HG03135 (cell line): Measurements from ENCODE around the gene METTL9.
"Not testable (repeated sequence)": the region's sequence is repeated elsewhere in the genome, so short reads cannot be mapped to it uniquely, and the experiment has no call there.

ENCODE experiments used
- ATAC-seq: cut with Tn5 transposase; IDR thresholded peaks from one replicate; pipeline ENCODE4 v1.9.1; 2021; ENCODE audit warnings: mild to moderate bottlenecking, moderate library complexity; ENCODE audit not compliant: unreplicated experiment

METTL9 gene

DNA sequence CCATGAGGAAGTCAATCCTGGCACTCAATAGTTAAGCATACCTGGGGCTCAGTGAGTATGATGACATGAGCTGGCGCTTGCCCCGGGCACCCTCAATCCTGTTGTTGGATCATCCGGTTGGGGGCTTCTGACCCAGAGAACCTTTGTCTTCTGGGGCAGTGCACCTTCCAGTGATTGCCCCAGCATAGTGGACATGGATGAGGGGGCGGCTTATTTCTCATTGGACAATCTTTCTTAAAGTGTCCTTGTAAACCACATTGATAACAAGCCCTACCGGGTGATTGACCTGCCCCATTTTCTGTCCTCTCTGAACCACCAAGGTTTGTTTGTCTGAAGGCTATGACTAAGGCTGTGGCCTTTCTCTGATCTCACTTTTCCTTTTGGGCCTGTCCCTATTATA lies 34.8 kb downstream of the METTL9 start:
- ATAC-seq: no peak

DNA sequence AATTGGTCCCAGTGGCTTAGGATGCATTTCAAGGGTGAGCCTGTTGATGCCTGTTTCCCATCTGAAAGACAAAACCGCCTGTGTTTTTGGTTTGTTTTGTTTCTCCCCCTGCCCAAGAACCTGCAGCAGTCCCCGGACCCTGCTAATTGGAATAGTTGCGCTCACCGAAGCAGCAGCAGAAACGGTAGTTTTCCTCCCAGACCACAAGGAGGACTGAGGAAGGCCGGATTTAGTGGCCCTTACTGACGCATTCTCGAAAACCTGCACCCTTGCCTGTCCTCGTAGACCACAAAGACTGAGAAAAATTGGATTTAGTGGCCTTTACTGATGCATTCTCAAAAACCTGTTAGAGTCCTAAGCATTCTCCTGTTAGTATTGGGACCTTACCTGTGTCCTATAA lies 36.3 kb downstream of the METTL9 start:
- not testable (repeated sequence) for ATAC-seq

DNA sequence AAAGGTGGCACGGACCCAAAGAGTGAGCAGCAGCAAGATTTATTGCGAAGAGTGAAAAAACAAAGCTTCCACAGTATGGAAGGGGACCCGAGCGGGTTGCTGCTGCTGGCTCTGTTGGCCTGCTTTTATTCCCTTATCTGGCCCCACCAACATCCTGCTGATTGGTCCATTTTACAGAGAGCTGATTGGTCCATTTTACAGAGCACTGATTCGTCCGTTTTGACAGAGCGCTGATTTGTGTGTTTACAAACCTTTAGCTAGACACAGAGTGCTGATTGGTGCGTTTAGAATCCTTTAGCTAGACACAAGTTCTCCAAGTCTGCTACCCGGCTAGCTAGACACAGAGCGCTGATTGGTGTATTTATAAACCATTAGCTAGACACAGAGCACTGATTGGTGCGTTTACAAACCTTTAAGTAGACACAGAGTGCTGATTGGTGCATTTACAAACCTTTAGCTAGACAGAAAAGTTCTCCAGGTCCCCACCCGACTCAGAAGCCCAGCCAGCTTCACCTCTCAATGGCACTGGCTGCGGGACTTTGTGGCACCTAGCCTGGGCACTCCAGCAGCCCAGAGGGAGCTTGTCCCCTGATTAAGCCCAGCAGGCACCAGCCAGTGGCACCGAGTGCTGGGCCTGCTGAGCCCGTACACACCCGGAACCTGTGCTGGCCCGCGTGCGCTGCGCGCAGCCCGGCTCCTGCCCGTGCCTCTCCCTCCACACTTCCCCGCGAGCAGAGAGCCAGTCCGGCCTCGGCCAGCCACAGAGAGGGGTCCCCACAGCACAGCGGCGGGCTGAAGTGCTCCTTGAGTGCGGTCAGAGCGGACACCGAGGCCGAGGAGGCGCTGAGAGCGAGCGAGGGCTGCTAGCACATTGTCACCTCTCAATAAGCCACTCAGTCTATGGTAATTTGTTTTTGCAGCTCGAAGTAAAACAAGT lies 37.9 kb downstream of the METTL9 start:
- ATAC-seq: no peak

DNA sequence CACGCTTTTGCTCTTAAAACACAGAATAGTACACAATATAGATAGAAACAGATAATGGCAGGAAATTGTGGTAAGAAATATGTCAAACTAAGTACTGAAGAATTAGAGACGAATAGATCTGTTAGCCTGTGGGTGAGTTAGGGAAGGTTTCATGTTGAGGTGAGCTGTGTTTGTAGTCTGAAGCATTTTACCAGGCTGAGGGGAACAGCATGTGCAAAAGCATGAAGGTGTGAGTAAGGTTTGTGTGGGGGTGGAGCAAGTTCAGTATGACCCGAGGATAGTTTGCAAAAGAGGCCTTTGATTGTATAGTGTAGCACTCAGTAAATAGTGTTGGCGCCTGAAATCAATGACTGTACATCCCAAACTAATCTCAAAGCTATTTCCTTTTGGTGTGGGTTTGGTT lies 39.2 kb downstream of the METTL9 start:
- ATAC-seq: no peak

DNA sequence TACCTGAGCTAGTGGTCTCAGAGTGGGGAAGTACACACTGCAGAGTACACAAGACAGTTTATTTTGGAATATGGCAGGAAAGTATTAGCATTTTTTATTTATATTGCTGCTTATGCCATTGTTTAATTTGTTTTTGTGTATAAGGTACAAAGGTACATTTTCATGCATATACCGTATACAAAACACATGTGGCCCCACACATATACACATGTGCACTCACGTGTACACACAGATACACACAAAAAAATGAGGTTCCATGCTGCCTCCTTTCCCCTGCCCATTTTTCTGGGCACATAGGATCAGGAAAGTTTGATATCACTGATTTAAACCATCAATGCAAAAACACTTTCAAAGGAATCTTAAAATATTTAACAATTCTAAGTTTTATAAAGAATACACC lies 40.1 kb downstream of the METTL9 start:
- no peak for ATAC-seq

DNA sequence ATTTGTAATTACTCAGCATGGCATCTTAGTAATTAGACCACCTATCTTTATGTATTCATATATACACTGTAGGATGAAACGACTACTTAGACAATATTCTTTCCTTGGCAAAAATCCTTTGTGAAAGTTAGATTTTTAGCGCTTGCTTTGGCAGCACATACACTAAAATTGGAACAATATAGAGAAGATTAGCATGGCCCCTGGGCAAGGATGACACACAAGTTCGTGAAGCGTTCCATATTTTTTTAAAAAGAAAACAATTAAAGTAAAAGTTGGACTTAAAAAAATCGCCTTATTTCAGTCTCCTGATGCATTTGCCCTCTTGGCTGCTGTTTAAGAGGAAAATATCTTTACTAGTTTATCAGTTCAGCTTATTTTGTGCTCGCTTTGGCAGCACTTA lies 42.5 kb downstream of the METTL9 start:
- no peak for ATAC-seq

DNA sequence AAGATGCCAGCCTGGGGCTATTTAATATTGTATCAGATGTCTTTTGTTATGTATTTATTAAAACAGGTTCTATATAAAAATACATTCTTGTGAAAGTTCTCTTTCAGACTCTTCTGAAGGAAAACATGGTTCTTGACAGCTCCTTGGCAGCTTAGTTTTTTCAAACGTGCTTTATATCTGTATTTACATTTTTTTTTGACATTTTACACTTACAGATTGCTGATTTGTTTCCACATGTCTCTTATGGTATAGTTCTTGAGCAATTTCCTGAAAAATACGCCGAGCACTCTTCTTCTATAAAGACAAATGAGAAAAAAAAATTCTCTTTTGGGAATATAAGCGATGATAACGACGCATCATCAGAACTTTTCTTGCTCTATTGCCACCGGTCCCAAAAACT lies 43.5 kb downstream of the METTL9 start:
- no peak for ATAC-seq

DNA sequence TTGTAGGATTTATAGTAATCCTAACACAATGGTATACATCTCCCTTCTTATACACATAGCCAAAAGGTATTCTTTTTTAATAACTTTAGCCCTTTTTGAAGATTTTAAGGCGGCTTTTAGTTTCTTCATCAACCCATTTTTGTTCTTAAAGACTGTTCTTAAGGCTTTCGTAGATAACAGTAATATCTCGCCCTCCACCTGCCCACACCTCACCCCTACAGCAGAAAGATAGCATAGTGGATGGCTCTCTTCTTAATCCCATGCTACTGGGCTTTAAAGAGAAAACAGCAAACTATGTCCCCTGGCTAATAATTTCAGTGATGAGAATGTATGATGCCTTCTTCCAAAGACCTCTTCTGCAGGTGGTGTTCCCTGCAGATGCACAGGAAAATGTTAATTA lies 44.4 kb downstream of the METTL9 start:
- ATAC-seq: no peak

DNA sequence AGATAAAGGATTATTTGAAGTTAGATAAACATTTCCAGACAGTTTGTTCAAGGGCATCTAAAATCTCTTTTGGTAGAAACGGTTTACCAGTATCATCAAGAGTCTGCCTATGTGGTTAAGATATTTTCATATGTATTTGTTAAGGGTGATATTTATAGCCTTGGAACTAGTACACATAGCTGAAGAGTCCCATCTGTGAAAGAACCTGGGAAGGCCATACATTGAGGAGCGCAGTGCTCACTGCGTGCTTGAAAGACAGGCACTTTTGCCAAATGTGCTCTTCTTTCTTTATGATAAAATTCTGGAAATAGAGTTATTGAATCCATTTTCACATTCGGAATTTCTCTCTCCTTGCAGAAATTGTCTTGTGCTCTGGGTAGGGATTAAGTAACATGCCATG lies 45.3 kb downstream of the METTL9 start:
- ATAC-seq: no peak

DNA sequence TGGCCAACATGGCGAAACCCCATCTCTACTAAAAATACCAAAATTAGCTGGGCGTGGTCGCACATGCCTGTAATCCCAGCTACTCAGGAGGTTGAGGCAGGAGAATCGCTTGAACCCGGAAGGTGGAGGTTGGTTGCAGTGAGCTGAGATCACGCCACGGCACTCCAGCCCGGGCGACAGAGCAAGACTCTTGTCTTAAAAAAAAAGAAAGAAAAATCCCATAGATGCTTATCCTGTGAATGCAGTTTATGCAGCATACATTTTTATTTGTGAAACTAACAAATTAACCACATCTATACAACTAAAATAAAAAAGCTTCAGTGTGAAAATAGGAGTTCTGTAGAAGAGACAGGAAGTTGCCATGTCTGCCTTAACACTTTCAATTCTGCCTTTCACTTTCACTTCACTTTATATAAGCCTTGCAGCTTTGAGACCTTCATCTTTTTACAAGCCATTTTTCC lies 45.9 kb downstream of the METTL9 start:
- peak; percentile 43 for ATAC-seq

DNA sequence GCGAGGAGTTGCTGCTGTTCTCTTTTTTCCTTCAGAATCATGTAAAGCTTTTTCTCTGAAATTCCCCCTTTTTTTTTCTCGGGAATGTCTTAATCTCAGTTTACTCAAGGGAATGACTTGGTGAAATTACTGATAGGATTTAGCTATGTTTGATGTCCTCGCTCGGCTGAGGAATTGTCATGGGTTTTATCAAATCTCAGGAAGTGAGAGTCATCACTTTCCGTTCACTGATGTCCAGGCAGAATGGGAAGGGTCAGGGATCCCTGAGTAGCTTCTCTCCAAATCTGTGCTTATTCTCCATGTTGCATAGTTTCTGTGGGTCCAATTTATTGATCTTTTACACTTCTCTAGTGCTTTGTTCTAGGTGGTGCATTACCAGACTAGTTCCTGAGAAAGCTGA lies 46.7 kb downstream of the METTL9 start:
- ATAC-seq: no peak

DNA sequence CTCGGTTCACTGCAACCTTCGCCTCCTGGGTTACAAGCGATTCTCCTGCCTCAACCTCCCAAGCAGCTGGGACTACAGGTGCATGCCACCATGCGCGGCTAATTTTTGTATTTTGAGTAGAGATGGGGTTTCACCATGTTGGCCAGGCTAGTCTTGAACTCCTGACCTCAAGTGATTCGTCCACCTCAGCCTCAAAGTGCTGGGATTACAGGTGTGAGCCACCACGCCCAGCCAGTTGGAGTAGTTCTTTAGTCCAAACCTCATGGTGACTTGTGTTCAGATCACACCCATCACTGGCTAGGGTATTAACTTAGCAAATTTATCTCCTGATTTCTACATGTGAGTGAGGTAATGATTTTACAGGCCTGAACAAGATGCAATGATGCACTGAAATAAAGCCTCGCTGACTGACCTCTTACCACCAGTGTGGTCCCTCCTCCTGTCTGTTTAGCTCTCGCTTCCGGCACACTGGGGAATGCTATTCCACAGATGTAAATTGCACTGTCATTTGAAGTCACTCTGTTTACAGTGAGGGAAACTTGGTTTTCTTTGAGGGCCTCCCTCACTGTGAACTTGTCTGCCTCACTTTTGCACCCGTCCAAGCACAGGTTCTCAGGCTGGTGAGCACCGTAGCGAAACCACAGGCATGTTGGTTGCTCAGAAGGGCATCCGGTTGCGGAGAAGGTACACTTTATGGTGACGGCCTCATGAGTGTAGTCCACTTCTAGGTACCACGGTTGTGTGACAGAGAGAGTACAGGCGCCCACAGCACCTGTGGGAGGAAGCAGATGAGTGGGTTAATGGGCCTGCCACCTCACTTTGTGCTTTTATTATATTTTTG lies 47.6 kb downstream of the METTL9 start:
- ATAC-seq: peak; percentile 77

DNA sequence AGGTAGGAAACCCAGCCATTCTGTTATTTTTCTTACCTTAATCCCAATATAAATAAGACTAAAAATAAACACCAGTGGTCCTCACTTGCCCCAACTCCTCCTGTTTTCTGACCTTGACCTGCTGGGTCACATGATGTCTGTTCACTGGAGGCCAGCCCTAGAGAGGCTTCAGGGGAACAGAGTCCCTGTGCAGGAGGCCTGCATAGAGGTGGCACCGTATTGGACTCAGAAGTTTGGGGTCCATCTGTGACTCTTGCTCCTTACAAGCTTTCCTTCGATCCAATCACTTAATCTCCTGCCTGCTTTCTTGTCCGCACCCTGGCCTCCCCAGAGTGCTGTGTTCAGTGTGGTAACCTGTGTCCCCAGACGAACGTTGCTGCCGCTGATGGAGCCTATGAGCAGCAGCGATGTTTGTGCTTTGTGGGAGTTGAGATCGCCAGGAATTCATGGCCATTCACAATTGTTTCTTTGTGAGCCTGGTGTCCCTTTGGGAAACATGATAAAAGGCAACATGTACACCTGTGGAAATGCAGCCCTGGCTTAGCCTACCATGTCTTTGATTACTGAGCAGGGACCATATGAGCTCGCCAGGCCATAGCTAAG lies 48.3 kb downstream of the METTL9 start:
- peak; percentile 11 for ATAC-seq

DNA sequence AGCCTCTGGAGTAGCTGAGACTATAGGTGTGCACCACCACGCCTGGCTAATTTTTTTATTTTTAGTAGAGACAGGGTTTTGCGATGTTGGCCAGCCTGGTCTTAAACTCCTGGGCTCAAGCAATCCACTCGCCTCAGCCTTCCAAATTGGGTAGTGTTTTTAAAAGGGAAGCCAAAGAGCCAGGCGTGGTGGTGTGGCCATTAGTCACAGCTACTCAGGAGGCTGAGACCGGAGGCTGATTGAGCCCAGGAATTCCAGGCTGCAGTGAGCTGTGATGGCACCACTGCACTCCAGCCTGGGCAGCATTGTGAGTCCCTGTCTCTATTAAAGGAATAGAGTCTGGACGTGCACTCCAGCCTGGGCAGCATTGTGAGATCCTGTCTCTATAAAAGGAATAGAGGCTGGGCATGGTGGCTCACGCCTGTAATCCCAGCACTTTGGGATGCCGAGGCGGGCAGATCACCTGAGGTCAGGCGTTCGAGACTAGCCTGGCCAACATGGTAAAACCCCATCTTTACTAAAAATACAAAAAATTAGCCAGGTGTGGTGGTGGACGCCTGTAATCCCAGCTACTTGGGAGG lies 50.5 kb downstream of the METTL9 start:
- not testable (repeated sequence) for ATAC-seq

DNA sequence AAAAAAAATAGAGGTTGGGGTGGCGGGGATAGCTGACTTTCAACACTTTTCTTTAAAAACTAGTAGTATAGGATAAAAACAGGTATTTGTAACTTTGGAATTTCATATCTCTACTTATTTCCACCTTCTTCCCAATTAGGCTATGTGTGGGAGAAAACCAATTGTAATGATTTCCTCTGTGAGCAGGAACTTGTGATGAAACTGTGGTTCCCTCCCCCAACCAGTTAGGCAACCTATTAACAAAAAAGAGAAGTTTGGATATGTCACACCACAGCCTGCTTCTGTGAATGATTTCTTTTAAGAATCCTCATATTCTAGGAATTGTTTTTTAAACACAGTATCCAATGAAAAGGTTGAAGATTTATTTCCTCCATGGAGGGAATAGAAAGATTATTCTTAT lies 51.1 kb downstream of the METTL9 start:
- ATAC-seq: no peak

DNA sequence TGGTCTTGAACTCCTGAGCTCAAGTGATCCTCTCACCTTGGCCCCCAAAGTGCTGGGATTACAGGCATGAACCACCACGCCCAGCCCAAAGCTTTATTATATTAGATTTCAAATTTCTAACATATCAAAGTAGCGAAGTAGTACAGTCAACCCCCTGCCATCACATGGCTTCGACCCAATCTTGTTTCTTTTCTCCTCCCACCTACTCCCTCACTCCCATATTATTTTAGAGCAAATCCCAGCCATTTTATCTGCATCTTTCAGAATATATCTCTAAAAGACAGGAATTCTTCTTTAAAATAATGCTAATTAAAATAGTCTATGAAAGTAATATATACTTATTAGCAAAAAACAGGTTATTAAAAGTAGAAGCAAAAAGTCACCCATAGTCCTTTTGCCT lies 52.1 kb downstream of the METTL9 start:
- ATAC-seq: no peak

DNA sequence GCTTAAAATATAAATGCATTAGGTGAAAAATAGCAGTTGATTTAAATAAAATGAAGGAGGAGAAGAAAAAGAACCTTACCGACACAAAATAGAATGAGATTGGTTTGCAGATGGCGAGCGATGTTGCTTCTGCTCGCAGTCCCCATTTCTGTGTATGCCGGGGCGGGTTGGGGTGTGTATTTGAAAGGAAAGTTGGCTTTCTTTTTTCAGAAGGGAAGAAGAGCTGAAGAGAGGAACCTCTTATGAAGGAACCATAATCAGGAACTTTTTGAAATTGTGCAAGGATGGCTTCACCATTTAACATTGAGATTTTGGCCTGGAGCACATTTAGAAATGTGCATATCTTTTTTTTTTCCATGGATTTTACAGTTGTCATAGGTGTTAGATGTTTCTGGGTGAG lies 53.1 kb downstream of the METTL9 start, which contains the start of gene IGSF6:
IGSF6 (minus strand) TSS at position 156 of the 400 bp plus-strand sequence; CDS start at position 146, 10 bp downstream.
- no peak for ATAC-seq

DNA sequence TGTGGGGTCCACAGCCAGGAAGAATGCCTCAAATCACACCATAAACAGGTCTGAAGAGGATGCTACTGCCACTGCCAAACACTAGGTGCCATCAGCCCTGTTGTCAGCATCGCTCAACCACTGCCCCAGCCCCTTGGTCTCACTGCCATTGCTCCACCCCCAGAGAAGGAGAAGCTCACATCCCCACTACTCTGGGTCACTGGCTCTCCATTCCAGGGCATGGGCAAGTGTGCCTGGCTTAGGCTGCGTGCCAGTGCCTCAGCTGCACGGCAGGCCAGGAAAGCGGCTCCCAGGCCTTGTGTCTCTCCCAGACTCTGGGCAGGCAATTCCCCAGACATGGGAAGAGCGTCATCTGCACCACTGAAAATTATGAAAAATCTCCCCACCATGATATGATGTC lies 54.2 kb downstream of the METTL9 start:
- ATAC-seq: no peak

DNA sequence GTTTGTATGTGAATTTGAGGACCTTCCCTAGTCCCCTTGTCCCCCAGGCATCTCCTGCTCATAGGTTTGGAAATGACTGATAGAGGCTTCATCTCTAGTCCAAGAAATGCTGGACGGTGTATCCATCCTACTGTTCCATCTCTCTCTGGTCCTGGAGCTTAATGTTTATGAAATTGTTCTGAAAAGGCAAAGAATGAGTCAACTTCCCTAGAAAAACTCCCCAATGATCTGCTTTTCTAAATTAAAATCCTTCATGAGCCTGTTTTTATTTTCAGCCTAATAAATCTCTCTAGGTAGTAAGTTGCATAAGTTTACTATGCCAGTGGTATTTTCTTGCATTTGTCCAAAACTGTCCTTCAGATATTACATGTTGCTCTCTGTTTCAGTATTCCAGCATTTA lies 55.1 kb downstream of the METTL9 start:
- ATAC-seq: no peak

DNA sequence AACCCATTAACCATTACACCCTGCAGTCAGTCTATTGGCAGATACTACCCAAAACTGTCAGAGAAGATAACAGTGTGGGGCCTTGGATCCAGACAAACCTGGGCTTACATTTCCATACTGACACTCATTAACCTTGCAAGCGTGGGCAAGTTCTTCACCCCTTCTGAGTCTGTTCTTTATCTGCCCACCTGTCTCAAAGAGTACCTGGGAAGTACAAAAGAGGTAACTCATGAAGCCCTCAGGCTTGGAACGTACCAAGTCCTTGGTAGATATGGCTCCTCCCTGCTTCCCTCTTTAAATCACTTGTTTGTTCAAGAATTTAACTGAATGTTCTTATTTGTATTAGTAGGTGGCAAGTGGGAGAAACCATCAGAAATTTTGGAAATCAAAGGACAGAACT lies 55.5 kb downstream of the METTL9 start:
- ATAC-seq: no peak
